Mesothelial cell of epicardium (in vitro differentiated cells): ENCODE results near the gene FGR. TPM values are rescaled to one million over a fixed set of nuclear protein-coding genes. Genes with fewer than 3 reads are reported as not detected.

ENCODE experiments used
- DNase-seq, 2 experiments: peaks; one replicate each; pipeline ENCODE4 v3.0.0; 2021; ENCODE audit warnings: low spot score in 2 of 2; ENCODE audit not compliant: unreplicated experiment in 2 of 2
- H3K27ac Mint-ChIP-seq: 2 replicates; pipeline ENCODE4 v1.8.0; 2021; ENCODE audit warnings: mixed read lengths
- H3K27me3 Mint-ChIP-seq: 2 replicates; pipeline ENCODE4 v1.8.0; 2021; ENCODE audit warnings: low read depth, mixed read lengths
- H3K36me3 Mint-ChIP-seq: 2 replicates; pipeline ENCODE4 v1.8.0; 2021; ENCODE audit warnings: mixed read lengths
- H3K4me1 Mint-ChIP-seq: 2 replicates; pipeline ENCODE4 v1.8.0; 2021; ENCODE audit warnings: mixed read lengths
- H3K4me3 Mint-ChIP-seq: 2 replicates; pipeline ENCODE4 v1.8.0; 2021; ENCODE audit warnings: mild to moderate bottlenecking, moderate library complexity, mixed read lengths
- H3K9me3 Mint-ChIP-seq: 2 replicates; pipeline ENCODE4 v1.8.0; 2021; ENCODE audit warnings: mixed read lengths
- CTCF ChIP-seq: fragments of 200-600 bp; sonication (generic); IDR thresholded peaks from one replicate; pipeline ENCODE4 v1.5.0; 2021; ENCODE audit warnings: antibody characterized with exemption; ENCODE audit not compliant: unreplicated experiment
- total RNA-seq: library from RNA; stranded (reverse); gene quantifications from 3 replicates; pipeline ENCODE4 v1.2.1, GENCODE V29; 2021

Gene FGR
- total RNA-seq, 1 donor from 2014 or later: 0.11 TPM

GRCh38 chr1:27635396-27636142, 584 bp upstream of the FGR start:
- Mint-ChIP-seq H3K9me3 (no peaks in the 10 kb centered on the region), H3K4me1 (peaks cover 21% of the 10 kb centered on the region), H3K4me3 (peak overlapping the region; percentile 58), H3K36me3 (no peaks in the 10 kb centered on the region), H3K27ac (no peak overlapping the region), H3K27me3 (peaks cover 13% of the 10 kb centered on the region)
- TF ChIP-seq CTCF: no peak
- DNase-seq: no peak

GRCh38 chr1:27634177-27634984, 604 bp downstream of the FGR start:
- no peak for TF ChIP-seq CTCF
- Mint-ChIP-seq H3K36me3 (no peaks in the 10 kb centered on the region), H3K4me1 (peaks cover 21% of the 10 kb centered on the region), H3K27ac (peak overlapping the region; percentile 30), H3K9me3 (no peaks in the 10 kb centered on the region), H3K4me3 (peak overlapping the region; percentile 59), H3K27me3 (peaks cover 13% of the 10 kb centered on the region)
- peak in 1 of 2 experiments; percentile 61 for DNase-seq

GRCh38 chr1:27633640-27634176, 1.3 kb downstream of the FGR start:
- Mint-ChIP-seq H3K27me3 (peaks cover 15% of the 10 kb centered on the region), H3K4me1 (peaks cover 21% of the 10 kb centered on the region), H3K27ac (no peak overlapping the region), H3K4me3 (peak overlapping the region; percentile 58), H3K9me3 (no peaks in the 10 kb centered on the region), H3K36me3 (no peaks in the 10 kb centered on the region)
- TF ChIP-seq CTCF: no peak
- no peak for DNase-seq

- peaks cover 21% of the 10 kb centered on the region for H3K4me1 Mint-ChIP-seq
- H3K27me3 Mint-ChIP-seq: peaks cover 15% of the 10 kb centered on the region
- DNase-seq: no peak
- no peak for TF ChIP-seq CTCF
- H3K9me3 Mint-ChIP-seq: no peaks in the 10 kb centered on the region
- no peaks in the 10 kb centered on the region for H3K36me3 Mint-ChIP-seq
- H3K4me3 Mint-ChIP-seq: peak overlapping the region; percentile 58
- no peak overlapping the region for H3K27ac Mint-ChIP-seq
Observed at GRCh38 chr1:27633298-27633610, 1.7 kb downstream of the FGR start.

GRCh38 chr1:27632387-27633297, 2.3 kb downstream of the FGR start:
- Mint-ChIP-seq H3K27me3 (peaks cover 15% of the 10 kb centered on the region), H3K27ac (no peak overlapping the region), H3K4me1 (peaks cover 21% of the 10 kb centered on the region), H3K4me3 (peak overlapping the region; percentile 30), H3K9me3 (no peaks in the 10 kb centered on the region), H3K36me3 (no peaks in the 10 kb centered on the region)
- TF ChIP-seq CTCF: no peak
- DNase-seq: no peak
